NCI-H1930 (cell line): ENCODE data around the gene USP12.

Source experiments
- DNase-seq, 2 experiments: peaks; one replicate each; lab custom pipeline; 2025; lab: John Stamatoyannopoulos, UW

USP12 gene

DNA sequence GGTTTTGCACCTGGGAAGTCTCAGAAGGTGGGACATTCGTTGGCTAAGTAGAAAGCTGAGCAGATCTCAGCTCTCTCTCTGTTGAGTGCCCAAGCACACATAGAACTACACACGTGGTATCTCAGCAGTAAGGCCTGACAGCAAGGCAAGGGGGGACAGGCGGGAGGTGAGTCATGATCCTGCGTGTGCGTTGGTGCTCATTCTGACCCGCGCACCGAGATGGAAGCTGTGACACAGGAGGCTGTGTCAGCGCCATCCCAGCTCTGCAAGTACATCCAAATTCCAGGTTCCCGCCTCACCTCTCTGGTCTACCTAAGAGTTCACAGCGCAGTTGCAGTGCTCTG, 135.7 kb downstream of the USP12 start:
- no peak for DNase-seq

DNA sequence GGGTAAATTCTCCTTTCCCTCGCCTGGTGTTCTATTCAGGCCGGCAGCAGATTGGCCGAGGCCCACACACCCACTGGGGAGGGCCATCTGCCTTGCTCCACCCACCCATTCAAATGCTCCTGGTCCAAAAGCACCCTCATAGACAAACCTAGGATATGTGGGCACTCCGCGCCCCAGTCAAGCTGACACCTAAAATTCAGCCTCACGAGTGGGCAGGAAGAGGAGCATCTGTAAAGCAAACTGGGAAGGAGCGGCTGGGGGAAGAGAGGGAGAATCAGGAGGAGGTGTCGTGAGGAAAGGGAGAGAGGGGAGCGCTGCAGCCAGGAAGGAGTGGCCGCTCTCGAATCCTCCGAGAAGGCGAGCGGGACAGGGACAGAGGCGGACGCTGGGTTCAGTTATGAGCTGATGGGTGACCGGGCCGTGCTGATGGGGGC, 136.9 kb downstream of the USP12 start:
- DNase-seq, result no peak

DNA sequence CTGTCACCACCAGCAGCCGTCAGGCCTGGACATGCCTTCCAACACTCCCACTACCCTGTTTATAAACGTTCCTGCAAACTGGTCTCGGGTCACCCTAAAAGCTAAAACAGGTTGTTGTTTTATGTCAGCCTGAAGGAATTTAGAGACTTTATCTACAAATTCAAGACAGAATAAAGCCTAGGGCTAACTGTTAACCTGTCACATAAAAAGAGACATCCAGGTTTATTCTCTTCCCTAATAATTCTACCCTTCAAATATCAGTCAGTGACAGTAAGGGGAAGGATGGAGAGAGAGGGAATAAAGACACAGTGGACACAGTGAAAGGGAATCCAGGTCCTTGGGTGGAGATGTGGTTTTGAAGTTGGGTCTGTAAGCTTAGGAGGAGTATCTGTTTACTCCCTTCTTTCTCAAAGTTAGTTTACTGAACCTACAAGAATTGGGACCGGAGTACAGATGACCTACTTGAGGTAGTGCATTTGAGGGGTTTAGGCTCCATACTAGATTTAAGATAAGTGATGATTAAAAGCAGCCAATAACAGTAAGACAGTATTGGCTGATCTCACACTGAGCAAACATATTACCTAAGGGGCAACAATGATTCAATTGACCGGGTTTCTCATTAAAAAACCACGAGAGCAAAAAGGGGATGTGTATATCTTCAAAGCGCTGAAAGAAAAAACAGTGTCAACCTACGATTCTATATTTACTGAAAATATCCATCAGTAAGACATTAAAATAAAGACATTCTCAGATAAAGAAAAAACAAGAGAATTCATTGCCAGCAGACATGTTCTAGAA, 142.7 kb downstream of the USP12 start:
- no peak for DNase-seq

DNA sequence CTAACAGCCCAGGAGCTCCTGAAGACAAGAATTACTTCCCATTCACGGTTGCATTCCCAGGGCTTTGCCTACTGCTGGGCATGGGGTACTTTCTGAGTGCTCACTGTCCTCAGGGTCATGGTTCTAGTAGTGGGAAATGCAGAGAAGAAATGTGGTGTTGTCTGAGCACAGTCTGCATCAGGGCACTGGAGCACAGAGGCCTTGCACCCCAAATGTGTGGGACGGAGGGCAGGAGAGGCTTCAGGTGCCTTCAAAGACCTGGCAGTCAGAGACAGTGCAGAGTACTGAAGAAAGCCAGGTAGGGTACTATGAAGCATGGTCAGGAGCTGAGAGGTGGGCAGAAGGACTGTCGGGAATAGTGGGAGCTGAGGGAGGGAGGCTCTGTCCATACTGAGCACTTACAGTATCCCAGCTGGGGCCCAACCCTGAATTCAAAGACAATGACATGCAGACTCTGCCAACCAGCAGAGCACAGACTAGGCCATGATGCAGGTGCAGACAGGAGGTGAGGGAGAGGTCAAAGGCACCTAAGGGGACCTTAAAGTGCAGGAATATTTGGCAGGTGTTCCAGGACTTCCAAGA, 144.4 kb downstream of the USP12 start:
- no peak for DNase-seq

DNA sequence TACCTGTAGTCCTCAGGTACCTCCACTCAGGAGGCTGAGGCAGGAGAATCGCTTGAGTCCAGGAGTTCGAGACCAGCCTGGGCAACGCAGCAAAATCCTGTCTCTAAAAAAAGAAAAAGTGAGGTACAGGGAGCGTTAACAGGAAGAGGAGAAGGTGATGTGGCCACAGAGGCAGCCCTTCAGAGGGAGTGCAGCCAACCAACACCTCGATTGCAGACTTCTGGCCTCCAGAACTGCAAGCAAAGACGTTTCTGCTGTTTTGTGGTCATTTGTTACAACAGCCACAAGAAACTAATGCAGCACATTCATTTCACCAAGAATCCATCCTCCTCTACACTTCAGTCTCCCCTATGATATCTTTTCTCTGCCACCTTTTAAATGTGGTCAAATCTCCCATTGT, 145.2 kb downstream of the USP12 start:
- no peak for DNase-seq

DNA sequence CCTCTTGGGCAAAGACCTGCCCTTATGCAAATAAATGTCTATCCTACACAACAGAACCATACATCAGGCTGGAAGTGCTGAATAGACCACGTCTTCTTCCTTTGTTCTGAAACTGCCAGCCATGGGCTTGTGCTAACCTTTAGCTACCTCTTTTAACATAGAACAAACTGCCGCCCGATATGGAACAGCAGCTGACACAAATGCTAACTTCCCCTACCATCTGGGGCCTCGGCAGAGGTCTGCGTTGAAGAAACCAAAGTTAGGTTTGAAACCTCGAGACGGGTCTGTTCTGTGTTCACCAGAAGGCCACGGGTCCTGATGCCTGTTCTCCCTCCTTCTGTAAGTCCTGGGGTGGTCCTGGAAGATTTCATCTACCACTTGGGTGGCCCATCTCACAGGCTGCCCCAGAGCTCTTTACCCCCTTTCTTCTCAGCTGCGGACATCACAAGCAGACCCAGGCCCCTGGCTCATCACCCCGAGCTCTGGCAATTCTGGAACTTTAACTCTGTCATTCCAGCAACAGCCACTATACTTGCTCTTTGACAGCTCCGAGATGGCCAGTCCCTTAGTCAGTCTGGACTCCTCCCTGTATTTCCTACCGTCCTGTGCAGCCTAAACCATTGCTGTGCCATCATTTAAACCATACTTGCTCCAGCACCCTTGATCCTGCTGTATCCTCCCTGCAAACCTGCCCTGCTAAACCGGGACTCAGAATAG, 146.7 kb downstream of the USP12 start:
- DNase-seq, result no peak

DNA sequence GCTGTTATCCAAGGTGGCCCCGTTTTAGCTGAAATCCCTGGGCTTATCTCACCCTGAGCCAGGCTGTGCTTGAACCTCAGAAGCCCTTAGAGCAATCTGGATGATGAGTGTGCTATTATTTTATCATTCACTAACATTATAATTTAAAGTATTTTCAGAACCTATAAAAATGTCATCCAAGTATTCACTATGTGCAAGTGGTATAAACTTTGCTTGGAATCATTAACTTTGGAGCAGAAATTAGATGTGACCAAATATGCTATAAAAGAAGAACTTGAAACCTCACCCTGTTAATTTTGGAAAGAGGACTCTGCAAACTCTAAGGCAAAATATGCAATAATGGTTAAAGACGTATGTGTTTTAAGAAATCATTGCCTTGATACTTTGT, 147.5 kb downstream of the USP12 start:
- no peak for DNase-seq

DNA sequence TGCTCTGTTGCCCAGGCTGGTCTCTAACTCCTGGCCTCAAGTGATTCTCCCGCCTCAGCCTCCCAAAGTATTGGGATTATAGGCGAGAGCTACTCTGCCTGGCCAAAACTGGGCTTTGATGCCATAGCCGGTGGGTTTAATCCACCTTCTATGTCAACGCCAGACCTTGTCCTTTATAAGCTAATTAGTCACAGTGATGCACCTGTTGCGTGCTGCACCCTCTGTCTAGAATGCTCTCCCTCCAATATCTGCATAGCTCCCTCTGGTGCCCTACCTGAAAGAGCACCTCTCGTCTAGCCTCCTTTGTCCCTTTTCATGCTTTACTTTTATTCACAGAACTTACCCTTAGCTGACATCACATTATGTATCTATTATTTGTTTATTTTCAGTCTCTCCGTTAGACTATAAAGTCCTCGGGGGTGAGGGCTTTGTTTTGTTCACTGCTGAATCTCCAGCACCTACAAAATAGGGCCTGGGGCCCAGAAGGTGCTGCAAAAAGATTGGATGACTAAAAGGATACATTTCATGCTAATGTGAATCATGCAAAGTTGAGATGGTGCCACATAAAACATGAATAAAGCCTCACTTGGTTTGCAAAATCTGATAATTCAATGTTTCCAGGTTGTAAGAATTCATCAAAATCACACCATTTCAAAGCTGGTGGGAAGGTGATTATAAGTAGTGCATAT, 148.1 kb downstream of the USP12 start:
- no peak for DNase-seq

DNA sequence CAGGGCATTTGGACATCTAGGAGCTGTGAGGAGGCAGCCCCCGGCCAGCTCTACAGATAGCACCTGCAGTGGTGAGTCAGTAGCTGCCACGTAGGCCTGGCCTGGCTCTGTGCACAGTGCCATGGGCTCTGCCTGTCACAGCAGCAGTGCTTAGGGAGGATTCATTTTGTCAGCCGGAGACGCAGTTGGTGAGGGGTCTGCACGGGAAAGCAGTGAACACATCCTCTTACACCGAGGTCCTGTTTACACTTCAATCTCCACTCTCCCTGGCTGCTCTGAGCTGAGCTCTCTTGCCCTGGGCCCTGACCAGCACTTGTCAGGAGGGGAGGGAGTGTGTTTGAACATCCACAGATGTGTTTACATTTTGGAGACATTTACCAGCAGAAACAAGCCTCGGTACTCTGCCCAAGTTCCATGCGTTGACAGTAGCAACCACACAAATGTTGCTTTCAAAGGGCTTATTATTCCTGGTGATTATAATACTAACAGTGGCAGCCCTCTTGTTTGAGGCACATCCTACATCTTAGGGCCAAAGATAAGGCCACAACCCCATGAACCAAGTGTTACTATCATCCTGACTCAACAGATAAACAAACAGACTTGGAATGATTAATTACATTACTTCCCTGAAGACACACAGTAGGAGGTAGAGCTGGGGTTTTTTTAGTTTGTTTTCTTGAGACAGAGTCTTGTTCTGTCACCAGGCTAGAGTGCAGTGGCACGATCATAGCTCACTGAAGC, 148.9 kb downstream of the USP12 start:
- DNase-seq, result no peak

DNA sequence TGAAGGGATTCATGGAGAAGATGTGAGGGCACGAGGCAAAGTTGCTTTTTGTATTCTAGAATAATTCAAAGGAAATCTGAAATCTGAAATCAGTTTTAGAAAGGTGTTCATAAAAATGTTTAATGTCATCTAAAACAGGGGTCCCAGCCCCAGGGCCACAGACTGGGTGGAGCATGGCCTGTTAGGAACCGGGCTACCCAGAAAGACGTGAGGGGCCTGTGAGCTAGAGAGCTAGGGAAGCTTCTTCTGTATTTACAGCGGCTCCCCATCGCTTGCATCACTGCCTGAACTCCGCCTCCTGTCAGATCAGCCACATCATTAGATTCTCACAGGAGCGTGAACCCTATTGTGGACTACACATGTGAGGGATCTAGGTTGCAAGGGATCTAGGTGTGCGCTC, 151.2 kb downstream of the USP12 start:
- DNase-seq, result no peak

DNA sequence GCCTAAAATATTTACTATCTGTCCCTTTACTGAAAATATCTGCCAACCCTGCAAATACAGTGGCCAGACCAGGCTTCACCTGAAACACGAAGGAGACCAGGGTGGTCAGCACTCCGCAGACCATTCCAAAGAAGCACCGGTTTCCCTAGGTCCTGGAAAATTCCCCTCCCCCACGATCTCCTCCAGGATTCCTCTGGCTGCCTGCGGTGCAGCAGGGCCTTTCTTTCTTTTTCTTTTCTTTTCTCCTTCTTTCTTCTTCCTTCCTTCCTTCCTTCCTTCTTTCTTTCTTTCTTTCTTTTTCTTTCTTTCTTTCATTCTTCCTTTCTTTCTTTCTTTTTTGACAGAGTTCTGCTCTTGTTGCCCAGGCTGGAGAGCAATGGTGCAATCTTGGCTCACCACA, 152.7 kb downstream of the USP12 start:
- no peak for DNase-seq

DNA sequence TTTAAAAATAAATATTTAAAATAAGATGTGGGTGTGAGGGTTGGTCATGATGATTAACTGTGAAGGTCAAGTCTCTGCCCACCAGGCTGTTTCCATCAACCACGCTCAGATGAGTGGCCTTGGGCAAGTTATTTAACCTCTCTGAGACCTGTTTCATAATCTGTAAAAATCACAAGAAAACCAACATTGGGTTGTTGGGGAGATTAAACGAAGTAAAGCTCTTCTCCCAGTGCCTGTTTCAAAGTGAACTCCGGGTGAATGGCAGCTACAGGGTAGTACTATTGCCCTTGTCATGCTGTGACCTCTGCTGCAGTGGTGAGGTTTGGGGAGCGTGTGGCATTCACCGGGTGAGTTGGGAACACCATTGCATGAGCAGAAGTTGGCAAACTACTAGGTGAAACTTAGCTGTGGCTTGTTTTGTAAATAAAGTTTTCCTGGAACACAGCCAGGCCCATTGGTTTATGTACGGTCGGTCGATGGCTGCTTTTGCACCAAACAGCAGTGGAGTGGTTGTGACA, 153.2 kb downstream of the USP12 start:
- no peak for DNase-seq

DNA sequence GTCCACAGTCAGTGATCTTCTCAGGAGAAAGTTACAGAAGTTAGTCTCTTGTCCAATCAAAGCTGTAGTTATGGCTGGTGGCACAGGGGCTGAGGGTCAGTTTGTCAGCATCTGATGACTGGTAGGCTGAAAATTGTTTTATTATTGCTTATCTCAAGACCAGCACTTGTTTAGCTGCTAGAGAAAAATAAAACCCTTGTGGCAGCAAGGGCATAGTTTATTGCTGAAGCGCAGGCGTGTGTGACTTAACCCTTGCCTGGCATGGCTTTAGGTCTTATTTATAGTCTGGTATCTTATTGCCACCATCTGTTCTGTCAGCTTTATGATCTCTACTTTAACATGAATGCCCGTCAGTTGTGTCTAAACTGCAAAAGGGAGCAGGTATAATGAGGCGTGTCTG, 154.7 kb downstream of the USP12 start:
- no peak for DNase-seq
